ENCODE results near the gene ZCRB1. TPM values are rescaled to one million over a fixed set of nuclear protein-coding genes. Genes with fewer than 3 reads are reported as not detected.
"Not testable (repeated sequence)": the region's sequence is repeated elsewhere in the genome, so short reads cannot be mapped to it uniquely, and the experiment has no call there.

ZCRB1 gene
- total RNA-seq, 4 donors from 2014 or later: 24.4 to 42.4 (median 35.0) TPM

GRCh38 chr12:42332301-42333285, 6.7 kb upstream of the ZCRB1 start:
- Histone ChIP-seq H3K4me3 (no peak overlapping the region), H3K27me3 (no peaks in the 10 kb centered on the region), H3K4me1 (peaks cover 2 to 10% of the 10 kb centered on the region in 2 donors), H3K9me3 (no peaks in the 10 kb centered on the region), H3K36me3 (peaks cover 0 to 19% of the 10 kb centered on the region in 2 donors), H3K27ac (no peak overlapping the region)
- DNase-seq (no peak), ATAC-seq (peak; percentile 58 to 65)
- TF ChIP-seq POLR2A (IDR thresholded peaks at IDR 0.05) (no peak), CTCF (IDR thresholded peaks at IDR 0.05 in 4 of 5, conservative IDR thresholded peaks at IDR 0.05 in 1 of 5) (peak; percentile 55 to 71 (median 70))
- in situ Hi-C loops (cut with MboI; ENCODE audit: low sequenced_read_pairs in 4 of 4) (loop anchor here in 2 of 4 donors (5.0 to 25.0 kb wide), 2 partner anchors 200 to 645 kb away; no protein-coding TSS in a partner anchor), intact Hi-C loops (cut with DNase I; ENCODE audit: low total_unique reads) (loop anchor here (1.0 kb wide), 1 partner anchor 203 kb away; no protein-coding TSS in a partner anchor)

GRCh38 chr12:42330097-42330496, 4.2 kb upstream of the ZCRB1 start:
- H3K9me3 ChIP-seq; H3K36me3 ChIP-seq; DNase-seq; H3K27me3 ChIP-seq; H3K4me3 ChIP-seq; ATAC-seq; H3K27ac ChIP-seq; intact Hi-C loops (cut with DNase I; ENCODE audit: low total_unique reads): not testable (repeated sequence)
- in situ Hi-C loops (cut with MboI; ENCODE audit: low sequenced_read_pairs in 4 of 4): loop anchor here in 2 of 4 donors (5.0 to 25.0 kb wide), 2 partner anchors 198 to 643 kb away; no protein-coding TSS in a partner anchor
- H3K4me1 ChIP-seq: peaks cover 12 to 19% of the 10 kb centered on the region in 2 donors

GRCh38 chr12:42327227-42327590, 1.3 kb upstream of the ZCRB1 start:
- ATAC-seq: no peak
- peak overlapping the region; percentile 75 to 94 (median 83) for H3K4me3 ChIP-seq
- H3K27me3 ChIP-seq: no peaks in the 10 kb centered on the region
- no peak for DNase-seq
- peaks cover 0 to 3% of the 10 kb centered on the region in 2 donors for H3K36me3 ChIP-seq
- in situ Hi-C loops (cut with MboI; ENCODE audit: low sequenced_read_pairs in 4 of 4) (loop anchor here in 3 of 4 donors (5.0 to 25.0 kb wide), 5 partner anchors 90 to 640 kb away; partner anchors contain the start of gene YAF2 (in 2 of the 3)), intact Hi-C loops (cut with DNase I; ENCODE audit: low total_unique reads) (no loop called here)
- peak overlapping the region in 2 of 4 donors; percentile 88 to 90 for H3K27ac ChIP-seq
- H3K4me1 ChIP-seq: peaks cover 14 to 19% of the 10 kb centered on the region in 2 donors
- TF ChIP-seq CTCF (IDR thresholded peaks at IDR 0.05 in 4 of 5, conservative IDR thresholded peaks at IDR 0.05 in 1 of 5): no peak
- H3K9me3 ChIP-seq: no peaks in the 10 kb centered on the region

GRCh38 chr12:42326541-42327226, 790 bp upstream of the ZCRB1 start:
- Histone ChIP-seq H3K4me1 (peaks cover 14 to 17% of the 10 kb centered on the region in 2 donors), H3K4me3 (peak overlapping the region; percentile 75 to 94 (median 83)), H3K9me3 (no peaks in the 10 kb centered on the region), H3K27me3 (no peaks in the 10 kb centered on the region), H3K36me3 (peaks cover 0 to 6% of the 10 kb centered on the region in 2 donors), H3K27ac (peak overlapping the region; percentile 84 to 90 (median 88))
- intact Hi-C loops (cut with DNase I; ENCODE audit: low total_unique reads) (loop anchor here (1.0 kb wide), 1 partner anchor 88 kb away; the partner anchor contains the start of gene YAF2), in situ Hi-C loops (cut with MboI; ENCODE audit: low sequenced_read_pairs in 4 of 4) (loop anchor here in 3 of 4 donors (5.0 to 25.0 kb wide), 5 partner anchors 89 to 639 kb away; partner anchors contain the start of gene YAF2 (in 2 of the 3))
- ATAC-seq (peak; percentile 24), DNase-seq (no peak)
- TF ChIP-seq CTCF (IDR thresholded peaks at IDR 0.05 in 4 of 5, conservative IDR thresholded peaks at IDR 0.05 in 1 of 5) (no peak), POLR2A (IDR thresholded peaks at IDR 0.05) (no peak)
